BJ (cell line): ENCODE measurements around the gene CMTR1. TPM values are rescaled to one million over a fixed set of nuclear protein-coding genes. Genes with fewer than 3 reads are reported as not detected.
"Not testable (repeated sequence)": the region's sequence is repeated elsewhere in the genome, so short reads cannot be mapped to it uniquely, and the experiment has no call there.

ENCODE experiments used
- CTCF ChIA-PET: fragments of 350-600 bp; formaldehyde crosslinking; extraction: SDS; loops from one replicate; lab custom pipeline; 2021; ENCODE audit warnings: antibody characterized with exemption, inconsistent platforms; lab: Yijun Ruan, JAX
- POLR2A ChIA-PET: fragments of 300-600 bp; sonication (Branson Sonifier 250); formaldehyde crosslinking; extraction: SDS; loops from one replicate; lab custom pipeline; 2021; ENCODE audit warnings: antibody characterized with exemption; lab: Charles Lee
- DNase-seq: peaks from one replicate; pipeline ENCODE4 v3.0.0-alpha.2; 2011; ENCODE audit warnings: low read depth
- H3K27me3 ChIP-seq: 2 replicates; pipeline ENCODE4 v1.6.0; 2011; ENCODE audit warnings: low read length; ENCODE audit not compliant: control insufficient read depth, insufficient read depth
- H3K36me3 ChIP-seq: 2 replicates; pipeline ENCODE4 v1.5.1; 2011; ENCODE audit warnings: low read length; ENCODE audit not compliant: control insufficient read depth, insufficient read depth
- H3K4me3 ChIP-seq: 2 replicates; pipeline ENCODE4 v1.5.1; 2011; ENCODE audit warnings: low read depth, mild to moderate bottlenecking, control low read depth, low read length
- polyA plus RNA-seq: library from polyadenylated mRNA; depleted of rRNA; stranded (reverse); fragments of >200 nt; gene quantifications from 2 replicates; pipeline ENCODE4 v1.2.3, GENCODE V29; 2011
- TF ChIP-seq, protein P1 (sequence below): IDR thresholded peaks from 2 replicates; pipeline ENCODE4 v1.5.1; 2011; ENCODE audit warnings: low read depth, mild to moderate bottlenecking, control low read depth, inconsistent platforms, low read length, moderate library complexity; ENCODE audit not compliant: insufficient read depth

The CMTR1 gene
- polyA plus RNA-seq, 1 experiment, result 25.2 TPM

DNA sequence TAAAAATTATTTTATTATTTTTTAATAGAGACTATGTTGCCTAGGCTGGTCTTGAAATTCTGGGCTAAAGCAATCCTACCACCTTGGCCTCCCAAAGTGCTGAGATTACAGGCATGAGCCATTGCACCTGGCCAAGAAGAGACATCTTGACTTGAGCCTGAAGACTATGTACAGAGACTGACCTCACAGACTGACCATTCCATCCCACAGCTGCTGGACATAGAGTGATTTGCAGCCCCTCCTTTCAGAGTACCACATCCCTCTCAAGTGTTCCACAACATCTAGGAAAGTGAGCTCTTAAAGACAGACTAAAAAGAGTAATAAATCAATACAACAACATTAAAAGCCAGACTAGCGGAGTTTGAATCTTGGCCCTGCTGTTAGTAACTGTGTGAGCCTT lies 40.2 kb upstream of the CMTR1 start:
- Histone ChIP-seq H3K27me3 (no peaks in the 10 kb centered on the region), H3K4me3 (no peak overlapping the region), H3K36me3 (peaks cover 8% of the 10 kb centered on the region)
- ChIA-PET CTCF (interaction anchor here (0.6 kb wide), 1 partner anchor 1258 kb away, joined by 3 read pairs; no protein-coding TSS in a partner anchor), POLR2A (no interaction called here)
- DNase-seq, result no peak
- TF ChIP-seq, protein P1, sequence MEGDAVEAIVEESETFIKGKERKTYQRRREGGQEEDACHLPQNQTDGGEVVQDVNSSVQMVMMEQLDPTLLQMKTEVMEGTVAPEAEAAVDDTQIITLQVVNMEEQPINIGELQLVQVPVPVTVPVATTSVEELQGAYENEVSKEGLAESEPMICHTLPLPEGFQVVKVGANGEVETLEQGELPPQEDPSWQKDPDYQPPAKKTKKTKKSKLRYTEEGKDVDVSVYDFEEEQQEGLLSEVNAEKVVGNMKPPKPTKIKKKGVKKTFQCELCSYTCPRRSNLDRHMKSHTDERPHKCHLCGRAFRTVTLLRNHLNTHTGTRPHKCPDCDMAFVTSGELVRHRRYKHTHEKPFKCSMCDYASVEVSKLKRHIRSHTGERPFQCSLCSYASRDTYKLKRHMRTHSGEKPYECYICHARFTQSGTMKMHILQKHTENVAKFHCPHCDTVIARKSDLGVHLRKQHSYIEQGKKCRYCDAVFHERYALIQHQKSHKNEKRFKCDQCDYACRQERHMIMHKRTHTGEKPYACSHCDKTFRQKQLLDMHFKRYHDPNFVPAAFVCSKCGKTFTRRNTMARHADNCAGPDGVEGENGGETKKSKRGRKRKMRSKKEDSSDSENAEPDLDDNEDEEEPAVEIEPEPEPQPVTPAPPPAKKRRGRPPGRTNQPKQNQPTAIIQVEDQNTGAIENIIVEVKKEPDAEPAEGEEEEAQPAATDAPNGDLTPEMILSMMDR, result no peak

DNA sequence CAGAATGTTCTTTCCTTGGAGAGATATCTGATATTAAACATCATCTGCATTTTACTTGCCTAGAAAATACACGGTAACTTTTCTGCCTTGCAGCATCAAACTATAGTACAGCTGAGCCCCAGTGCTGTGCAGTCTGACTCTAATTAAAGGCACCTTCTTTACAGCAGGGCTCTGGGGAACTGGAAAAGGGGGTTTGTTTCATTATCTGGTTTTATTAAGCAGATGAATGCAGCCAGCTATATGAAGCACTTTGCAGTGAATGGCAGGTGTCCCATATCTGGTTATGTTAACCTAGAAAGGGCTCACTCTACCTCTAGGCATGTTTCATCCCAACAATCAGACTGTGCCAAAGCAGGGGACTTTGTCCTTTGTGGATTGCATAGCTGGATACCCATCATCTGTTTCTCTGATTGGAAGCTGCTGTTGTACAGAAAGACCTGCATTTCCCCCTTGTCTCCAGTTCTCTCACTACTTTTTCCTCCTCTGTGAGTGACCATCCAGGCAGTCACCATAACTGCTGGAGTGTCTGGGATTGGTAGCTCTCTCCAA lies 39.6 kb upstream of the CMTR1 start:
- ChIA-PET CTCF (interaction anchor here (0.9 kb wide), 1 partner anchor 26 kb away, joined by 3 read pairs; no protein-coding TSS in a partner anchor), POLR2A (no interaction called here)
- TF ChIP-seq, protein P1, result no peak
- DNase-seq, result no peak
- Histone ChIP-seq H3K36me3 (peaks cover 7% of the 10 kb centered on the region), H3K27me3 (no peaks in the 10 kb centered on the region), H3K4me3 (no peak overlapping the region)

DNA sequence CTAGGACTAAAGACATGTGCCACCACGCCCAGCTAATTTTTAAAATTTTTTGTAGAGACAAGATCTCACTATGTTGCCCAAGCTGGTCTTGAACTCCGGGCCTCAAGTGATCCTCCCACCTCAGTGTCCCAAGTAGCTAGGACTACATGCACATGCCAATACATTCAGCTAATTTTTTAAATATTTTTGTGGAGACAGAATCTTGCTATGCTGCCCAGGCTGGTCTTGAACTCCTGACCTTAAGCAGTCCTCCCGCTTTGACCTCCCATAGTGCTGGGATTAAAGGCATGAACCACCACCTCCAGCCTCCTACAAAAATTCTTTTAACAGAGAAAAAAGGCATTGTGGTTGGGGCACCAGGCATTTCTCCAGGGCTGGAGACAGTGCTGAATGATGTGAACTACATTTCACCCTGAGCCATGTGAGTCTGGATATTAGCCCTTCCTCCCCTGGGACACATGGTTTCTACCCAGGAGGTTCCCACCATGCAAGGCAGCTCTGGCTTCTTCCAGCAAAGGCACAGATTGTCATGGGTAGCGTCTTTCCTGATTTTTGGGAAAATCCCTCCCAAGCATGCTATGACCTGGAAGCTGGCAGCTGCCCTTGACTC lies 36.3 kb upstream of the CMTR1 start:
- TF ChIP-seq, protein P1, result no peak
- peak; percentile 9 for DNase-seq
- Histone ChIP-seq H3K27me3 (0 out of 2 replicates have a peak, but pooled peaks cover 2% of the 10 kb centered on the region), H3K4me3 (no peak overlapping the region), H3K36me3 (no peaks in the 10 kb centered on the region; the same call in 1 of the 2 replicates)
- POLR2A ChIA-PET, result interaction anchor here (0.7 kb wide), 1 partner anchor 612 kb away, joined by 11 read pairs; no protein-coding TSS in a partner anchor
- CTCF ChIA-PET, result interaction anchor here (1.0 kb wide), 1 partner anchor 58 kb away, joined by 3 read pairs; no protein-coding TSS in a partner anchor

DNA sequence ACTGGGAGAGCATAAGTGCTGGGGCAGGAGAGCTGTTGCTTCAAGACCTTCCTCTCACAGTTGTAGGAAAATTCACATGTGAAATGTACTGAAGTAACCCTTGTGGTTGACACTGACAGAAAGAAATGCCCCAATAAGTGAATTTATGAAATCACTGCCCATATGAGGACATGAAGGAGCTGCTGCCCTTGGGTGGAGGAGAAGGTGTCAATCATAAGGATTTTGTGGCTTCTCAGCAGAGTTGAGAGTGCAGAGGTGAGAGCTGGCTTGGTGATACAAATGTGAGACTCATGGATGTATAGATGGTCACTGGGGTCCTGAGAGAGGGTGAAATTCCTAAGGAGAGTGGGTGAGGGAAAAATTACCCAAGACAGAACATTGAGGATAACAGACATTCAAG lies 33.9 kb upstream of the CMTR1 start:
- ChIA-PET CTCF (interaction anchor here (1.1 to 1.5 kb wide), 2 partner anchors 16 to 18 kb away, joined by 3 to 4 read pairs; no protein-coding TSS in a partner anchor), POLR2A (no interaction called here)
- DNase-seq, result no peak
- TF ChIP-seq, protein P1, result no peak
- Histone ChIP-seq H3K4me3 (no peak overlapping the region), H3K27me3 (0 out of 2 replicates have a peak, but pooled peaks cover 2% of the 10 kb centered on the region), H3K36me3 (no peaks in the 10 kb centered on the region; the same call in 1 of the 2 replicates)

DNA sequence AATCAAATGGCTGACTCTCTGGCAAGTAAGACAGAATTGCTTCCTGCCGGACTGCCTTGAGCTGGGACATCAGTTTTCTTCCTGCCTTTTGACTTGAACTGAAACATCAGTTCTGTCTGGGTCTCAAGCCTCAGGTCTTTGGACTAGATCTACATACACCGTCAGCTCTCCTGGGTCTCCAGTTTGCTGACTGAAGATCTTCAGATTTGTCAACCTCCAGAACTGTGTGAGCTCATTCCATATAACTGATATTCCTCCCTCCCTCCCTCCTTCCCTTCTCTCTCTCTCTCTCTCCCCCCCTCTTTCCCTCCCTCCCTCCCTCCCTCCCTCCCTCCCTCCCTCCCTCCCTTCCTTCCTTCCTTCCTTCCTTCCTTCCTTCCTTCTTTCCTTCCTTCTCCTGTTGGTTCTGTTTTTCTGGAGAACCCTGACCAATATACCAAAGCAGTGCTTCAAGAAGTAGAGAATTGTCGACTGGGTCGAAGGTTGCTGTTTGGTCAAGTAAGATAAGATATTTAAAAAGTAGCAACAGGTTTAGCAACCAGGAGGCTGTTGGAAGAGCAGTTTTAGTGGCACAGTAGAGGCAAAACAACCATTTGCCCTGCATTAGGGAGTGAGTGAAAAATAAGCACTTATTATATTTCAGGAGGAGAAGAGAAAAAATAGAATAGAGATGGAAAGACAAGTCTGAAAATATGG lies 33.1 kb upstream of the CMTR1 start:
- Histone ChIP-seq H3K27me3 (peaks cover 2% of the 10 kb centered on the region; the same call in 1 of the 2 replicates), H3K36me3 (no peaks in the 10 kb centered on the region; the same call in 1 of the 2 replicates), H3K4me3 (no peak overlapping the region)
- DNase-seq, result no peak
- ChIA-PET CTCF (interaction anchor here (0.6 to 1.5 kb wide), 2 partner anchors 16 to 20 kb away, joined by 3 to 4 read pairs; no protein-coding TSS in a partner anchor), POLR2A (no interaction called here)
- TF ChIP-seq, protein P1, result no peak

DNA sequence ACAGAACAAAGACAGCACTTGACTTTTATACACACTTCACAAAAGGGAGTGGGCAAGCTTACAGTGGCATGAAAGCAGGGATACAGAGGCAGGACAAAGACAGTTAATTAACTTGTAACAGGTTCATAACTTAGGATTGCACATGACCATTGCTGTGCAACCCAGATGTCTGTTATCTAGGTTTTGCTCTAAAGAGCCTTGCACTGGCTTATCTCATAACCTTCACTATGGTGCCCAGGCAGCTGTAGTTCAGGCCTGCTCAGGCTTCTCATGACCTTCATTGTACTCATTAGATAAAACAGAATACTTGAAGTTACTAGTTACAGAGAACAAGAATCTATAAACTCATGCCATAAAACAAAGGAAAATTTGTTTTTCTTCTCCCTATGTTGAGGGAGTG lies 31.4 kb upstream of the CMTR1 start:
- not testable (repeated sequence) for H3K36me3 ChIP-seq, DNase-seq, H3K27me3 ChIP-seq, H3K4me3 ChIP-seq
- ChIA-PET POLR2A (interaction anchor here (0.6 kb wide), 1 partner anchor 32 kb away, joined by 3 read pairs; no protein-coding TSS in a partner anchor), CTCF (interaction anchor here (0.9 kb wide), 1 partner anchor 9 kb away, joined by 3 read pairs; no protein-coding TSS in a partner anchor)
